SKM-1 treated with dmso at 0.1 percent for 144 hours (cell line): Measurements from ENCODE around the gene CLDN20.

Experiments used
- DNase-seq: peaks from one replicate; lab custom pipeline; 2025; ENCODE audit not compliant: unreplicated experiment; lab: John Stamatoyannopoulos, UW

CLDN20 gene

GRCh38 chr6:155244434-155244833, 19.4 kb upstream of the CLDN20 start:
- DNase-seq, result no peak

GRCh38 chr6:155245193-155245592, 18.6 kb upstream of the CLDN20 start:
- no peak for DNase-seq

DNA sequence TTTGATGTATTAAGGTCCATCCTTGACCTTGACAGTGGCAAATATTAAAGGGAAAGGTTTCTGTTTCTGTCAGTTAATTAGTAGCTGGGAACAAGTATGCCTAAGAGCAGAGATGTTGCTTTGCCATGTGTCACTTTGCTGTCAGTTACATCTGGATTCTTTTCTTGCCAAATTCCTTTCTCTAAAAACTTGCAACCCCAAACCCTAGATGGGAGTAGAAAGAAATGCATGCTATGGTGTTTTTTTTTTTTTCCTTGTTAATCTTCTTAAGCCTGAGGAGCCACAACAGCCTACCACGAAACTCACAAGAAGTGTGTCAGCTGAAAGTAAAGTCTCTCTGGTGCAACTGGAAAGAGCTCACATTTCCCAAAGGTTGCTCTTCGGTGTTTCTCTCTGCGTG, 18.0 kb upstream of the CLDN20 start:
- DNase-seq, result no peak

DNA sequence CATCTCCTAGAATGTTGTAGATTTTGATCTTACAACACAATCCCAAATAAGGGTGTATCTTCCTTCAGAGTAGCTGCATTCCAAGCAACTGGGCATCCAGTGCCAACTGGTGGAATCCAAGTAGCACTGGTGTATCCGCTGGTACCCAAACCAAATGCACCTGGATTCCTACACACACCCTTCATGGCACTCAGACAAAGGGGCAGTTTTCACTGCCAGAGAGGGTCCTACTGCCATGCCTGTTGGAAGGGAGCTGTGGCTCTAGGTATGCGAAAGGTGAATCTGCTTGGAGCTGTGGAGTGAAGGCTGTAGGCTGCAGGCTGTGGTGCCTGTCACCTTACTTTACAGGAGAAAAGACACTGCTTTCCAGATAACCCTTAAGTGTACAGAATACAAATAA, 17.0 kb upstream of the CLDN20 start:
- no peak for DNase-seq

DNA sequence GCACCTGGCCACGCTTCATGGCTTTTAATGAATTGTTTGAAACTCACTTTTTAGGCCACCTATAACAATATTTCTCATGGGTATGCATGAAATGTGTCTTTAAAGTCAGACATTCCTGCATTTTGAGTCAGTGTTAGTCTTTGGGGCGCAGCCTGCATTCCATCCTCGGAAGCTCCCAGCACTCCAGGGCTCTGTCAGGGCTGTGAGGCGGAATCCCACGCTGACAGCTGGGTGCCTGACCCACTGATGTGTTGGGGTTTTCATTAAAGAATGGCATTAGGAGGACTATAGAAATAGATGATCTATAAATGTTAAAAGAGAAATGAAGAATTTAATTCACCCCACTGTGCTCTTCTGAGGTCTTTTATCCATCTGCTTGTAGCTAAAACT, 16.2 kb upstream of the CLDN20 start:
- no peak for DNase-seq

DNA sequence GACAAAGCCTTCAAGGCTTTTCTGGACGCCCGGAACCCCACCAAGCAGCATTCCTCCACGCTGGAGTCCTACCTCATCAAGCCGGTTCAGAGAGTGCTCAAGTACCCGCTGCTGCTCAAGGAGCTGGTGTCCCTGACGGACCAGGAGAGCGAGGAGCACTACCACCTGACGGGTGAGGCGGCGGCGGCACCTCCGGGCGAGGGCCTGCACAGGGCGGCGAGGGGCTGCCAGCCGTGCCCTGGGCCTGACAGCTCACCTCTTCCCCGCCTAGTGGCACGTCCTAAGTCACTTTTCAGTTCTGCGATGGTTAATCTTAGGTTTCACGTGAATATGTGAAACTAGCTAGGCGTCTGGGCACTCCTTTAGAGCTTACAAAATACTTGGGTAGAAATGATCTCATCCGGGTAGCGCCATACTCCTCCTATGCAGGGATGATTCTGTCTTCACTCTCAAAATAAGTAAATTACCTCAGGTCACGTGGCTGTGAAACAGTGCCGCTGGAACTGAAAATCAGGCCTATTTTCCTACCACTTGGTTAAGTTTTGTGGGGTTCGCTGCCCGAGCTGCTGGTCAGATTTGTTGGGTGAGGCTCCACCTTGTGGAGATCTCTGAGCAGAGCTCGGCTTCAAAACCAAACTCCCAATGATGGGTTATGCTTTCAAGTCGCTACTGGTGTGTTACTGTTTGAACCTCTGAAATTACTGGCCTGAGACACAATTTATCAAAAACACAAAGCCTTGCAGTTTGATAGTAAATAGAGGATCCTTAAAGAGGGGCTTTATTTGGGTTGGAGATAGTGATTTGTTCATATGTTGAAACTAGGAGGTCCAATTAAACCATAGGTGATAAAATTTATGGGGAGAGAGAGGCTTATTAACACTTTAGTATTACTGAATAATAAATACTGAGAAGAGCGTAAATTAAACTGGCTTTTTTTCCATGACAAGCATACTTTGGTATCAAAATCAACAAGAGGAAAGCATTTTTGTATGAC, 15.5 kb upstream of the CLDN20 start:
- DNase-seq, result peak; percentile 10

- DNase-seq, result no peak
Observed at GRCh38 chr6:155250701-155251381, 13.0 kb upstream of the CLDN20 start.

DNA sequence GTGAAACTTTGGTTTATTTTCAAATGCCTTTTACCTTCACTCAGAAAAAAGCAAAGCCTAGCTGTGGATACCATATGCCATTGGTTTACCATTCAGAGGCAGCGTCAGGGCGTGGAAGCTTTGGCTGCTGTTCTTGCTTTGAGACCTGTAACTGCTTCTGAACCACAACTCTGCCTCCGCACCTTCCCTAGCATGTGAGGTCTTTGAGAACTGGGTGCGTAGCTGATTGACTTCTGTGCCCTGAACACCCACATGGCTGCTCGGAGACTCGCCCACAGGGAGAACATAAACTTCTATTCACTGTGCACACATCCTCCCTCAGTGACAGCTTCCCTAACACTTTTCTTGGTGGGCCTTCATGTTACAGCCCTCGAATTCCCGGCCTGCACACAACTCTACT, 11.2 kb upstream of the CLDN20 start:
- DNase-seq, result no peak

- no peak for DNase-seq
Observed at GRCh38 chr6:155253337-155253736, 10.5 kb upstream of the CLDN20 start.

- no peak for DNase-seq
Observed at GRCh38 chr6:155254139-155254538, 9.7 kb upstream of the CLDN20 start.

DNA sequence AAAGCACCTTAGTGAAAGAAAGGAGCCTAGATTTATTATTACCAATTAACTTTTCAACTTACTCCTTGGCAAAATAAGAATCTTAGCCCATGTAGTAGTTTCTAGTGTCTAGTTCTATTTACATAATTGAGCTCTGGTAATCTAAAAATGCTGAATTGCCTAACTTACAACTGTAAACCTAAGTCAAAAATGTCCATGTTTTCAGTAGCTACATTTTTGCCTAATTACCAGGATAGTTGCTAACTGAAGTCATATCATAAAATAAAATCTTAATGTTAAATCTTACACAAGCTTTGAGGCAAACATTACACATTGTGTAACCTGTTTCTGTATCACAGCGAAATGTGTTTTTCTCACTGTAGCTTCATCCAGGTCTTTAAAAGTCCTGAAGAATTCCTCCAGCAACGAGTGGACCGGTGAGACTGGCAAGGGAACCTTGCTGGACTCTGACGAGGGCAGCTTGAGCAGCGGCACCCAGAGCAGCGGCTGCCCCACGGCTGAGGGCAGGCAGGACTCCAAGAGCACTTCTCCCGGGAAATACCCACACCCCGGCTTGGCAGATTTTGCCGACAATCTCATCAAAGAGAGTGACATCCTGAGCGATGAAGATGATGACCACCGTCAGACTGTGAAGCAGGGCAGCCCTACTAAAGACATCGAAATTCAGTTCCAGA, 7.6 kb upstream of the CLDN20 start:
- no peak for DNase-seq

DNA sequence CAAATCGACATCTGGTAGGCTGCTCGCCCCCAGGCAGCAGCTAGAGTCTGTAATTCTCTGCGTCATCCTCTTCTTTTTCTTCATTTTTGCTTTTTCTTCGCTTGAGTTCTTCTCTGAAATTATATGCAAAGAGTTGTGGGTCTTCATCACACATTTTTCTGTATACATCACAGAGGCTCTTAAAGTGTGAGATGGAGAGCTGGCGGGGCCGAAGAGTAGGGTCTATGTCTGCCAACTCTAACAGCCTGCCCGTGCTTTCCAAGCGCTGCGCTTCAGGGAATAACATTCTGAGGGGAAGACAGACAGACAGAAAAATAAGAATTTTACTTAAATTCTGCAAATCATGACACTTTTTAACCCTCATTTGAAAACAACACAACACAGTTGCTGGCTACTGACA, 6.0 kb upstream of the CLDN20 start:
- DNase-seq, result no peak

DNA sequence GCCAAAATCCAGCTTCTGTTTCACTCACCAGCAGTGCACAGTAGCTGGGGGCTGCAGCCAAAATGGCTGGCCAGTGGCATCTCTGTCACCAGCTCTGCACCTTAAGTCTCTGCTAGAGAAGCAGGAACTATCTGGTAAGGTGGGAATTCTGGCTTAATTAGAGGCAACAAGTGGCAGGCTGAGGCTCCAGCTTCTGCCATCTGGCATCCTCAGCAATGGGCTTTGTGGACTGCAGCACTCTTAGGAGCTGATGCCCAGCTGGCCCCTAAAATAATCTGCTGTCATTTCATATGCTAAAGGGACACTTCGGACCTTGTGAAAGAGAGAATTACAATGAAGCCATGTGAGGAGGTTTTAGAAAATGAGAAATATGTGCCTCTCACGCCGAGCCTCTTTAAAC, 4.6 kb upstream of the CLDN20 start:
- no peak for DNase-seq

DNA sequence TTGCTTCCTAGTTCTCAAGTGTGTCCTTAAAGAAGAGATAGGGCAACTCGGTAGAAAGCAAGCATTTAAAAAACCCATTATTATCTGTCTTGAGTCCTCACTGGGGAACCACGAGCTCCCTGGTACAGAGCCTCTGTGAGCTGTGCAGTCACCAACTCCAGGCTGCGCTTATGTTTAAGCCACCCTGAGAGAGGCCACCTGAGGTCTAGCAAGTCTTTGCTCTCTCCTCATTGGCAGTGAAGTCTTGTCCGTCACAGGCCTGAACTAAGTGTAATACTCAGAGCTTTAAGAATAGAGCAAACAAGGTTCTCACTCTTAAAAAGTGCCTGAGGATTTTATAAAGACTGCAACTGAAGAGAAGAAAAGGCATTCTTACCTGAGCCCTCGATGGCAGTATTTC, 3.9 kb upstream of the CLDN20 start:
- no peak for DNase-seq

DNA sequence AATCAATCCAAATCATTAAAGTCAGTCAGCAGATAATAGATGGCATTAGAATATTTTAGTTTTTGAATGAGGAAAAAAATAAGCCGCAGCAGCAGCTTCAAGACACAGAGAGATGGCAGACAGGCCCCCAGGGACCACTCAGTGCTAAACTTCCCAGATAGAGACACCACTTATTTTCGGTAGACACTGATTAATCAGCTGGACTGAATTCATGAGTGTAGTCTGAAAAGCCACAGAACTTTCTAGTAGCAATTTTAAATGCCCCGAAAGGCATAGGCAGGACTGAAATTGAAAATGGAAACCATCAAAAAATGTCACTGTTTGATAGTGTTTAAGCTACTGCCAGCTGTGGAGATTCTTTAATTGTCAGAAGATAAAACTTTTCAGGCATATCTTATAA, 3.1 kb upstream of the CLDN20 start:
- no peak for DNase-seq

DNA sequence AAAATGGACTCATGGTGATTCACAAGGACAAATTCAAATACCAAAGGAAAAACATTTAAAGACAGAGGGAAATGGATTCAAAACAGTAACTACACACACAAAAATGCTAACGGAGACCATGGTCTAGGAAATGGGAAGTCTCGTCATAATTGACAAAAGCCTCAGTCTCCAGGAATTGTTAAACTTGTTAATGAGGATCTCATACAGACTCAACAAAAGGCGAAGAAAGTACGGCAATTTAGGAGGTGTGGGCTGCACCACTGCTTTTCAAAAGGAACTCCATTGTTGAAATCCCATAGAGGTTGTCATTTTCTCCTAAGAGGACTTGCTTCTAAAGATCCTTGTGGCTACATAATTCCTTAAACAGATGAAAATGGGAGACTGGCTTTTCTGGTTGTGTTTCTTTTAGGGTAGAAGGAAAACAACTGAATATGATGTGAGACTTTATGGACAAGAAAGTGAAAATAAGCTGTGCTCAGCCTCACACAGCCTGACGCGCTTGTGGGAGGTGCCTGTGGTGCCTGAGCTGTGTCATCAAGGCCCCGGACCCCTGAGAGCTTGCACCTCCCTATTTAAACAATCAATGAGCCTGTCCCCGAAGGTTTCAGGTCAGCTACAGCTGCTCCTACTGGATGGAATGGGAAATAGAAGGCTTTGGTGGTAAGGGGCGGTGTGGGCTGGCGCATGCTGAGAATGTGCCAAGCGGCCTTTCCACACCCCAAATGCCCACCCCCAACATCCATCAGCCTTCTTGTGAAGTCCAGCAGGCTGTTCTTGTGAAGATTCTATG, 2.5 kb upstream of the CLDN20 start:
- DNase-seq, result no peak

DNA sequence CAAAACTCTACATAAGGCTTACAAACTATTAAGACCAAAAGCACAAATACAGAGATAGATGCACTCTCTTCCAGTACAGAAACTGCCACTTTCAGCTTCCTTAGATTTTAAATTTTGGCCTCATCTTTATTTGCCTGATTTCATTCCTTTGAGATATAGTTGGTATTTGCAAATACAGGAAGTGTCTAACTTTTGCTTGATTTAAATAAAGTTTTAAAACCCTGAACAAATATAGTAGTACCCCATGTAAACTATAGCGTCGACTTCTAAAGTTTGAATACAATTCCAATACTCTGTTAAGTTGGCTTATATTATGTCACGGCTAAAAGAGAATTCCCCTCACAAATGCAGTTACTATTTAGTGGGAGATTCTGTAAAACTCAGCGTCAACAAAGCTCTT, 1.2 kb upstream of the CLDN20 start:
- no peak for DNase-seq

GRCh38 chr6:155264693-155265320, 994 bp downstream of the CLDN20 start:
- no peak for DNase-seq

- no peak for DNase-seq
Observed at GRCh38 chr6:155265843-155266535, 2.2 kb downstream of the CLDN20 start.

- DNase-seq, result no peak
Observed at GRCh38 chr6:155267411-155267810, 3.6 kb downstream of the CLDN20 start.
